LHCN-M2 (cell line): ENCODE measurements around the gene ZCCHC24. TPM values are rescaled to one million over a fixed set of nuclear protein-coding genes. Genes with fewer than 3 reads are reported as not detected.

Experiments
- DNase-seq: peaks from one replicate; pipeline ENCODE4 v3.0.0-alpha.2; 2012; ENCODE audit warnings: low read depth
- polyA plus RNA-seq: library from polyadenylated mRNA; unstranded; fragments of >200 nt; gene quantifications from one replicate; pipeline ENCODE4 v1.2.1, GENCODE V29; 2012; ENCODE audit warnings: missing spikeins
- total RNA-seq: library from RNA; depleted of rRNA; stranded (reverse); fragments of >200 nt; gene quantifications from 2 replicates; pipeline ENCODE4 v1.2.3, GENCODE V29; 2014; rRNA removed

Gene ZCCHC24
- 15.1 and 17.7 TPM in 2 replicates for total RNA-seq
- 8.5 TPM for polyA plus RNA-seq

GRCh38 chr10:79445161-79445976 lies at the start of gene ZCCHC24:
ZCCHC24 (minus strand) TSS chr10:79445624; CDS start chr10:79445440, 184 bp downstream.
- peak; percentile 99 for DNase-seq

DNA sequence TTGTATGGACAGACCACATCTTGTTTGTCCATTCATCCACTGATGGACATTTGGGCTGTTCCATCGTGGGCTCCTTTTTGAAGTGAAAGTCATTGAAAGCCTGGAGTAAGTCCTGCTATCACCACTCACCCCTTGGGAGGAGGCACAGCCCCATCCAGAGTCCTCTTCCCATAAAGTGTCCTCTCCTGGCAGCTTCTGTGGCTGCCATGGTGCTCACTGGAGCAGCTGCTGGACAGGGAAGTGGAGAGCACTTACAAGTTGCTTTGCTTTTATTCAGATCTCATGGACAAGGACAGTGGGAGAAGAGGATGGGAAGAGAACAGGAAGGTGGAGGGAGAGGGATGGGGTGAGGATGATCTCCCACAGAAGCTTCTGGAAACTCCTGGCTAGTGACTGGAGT lies 48.4 kb upstream of the ZCCHC24 start:
- DNase-seq = no peak

DNA sequence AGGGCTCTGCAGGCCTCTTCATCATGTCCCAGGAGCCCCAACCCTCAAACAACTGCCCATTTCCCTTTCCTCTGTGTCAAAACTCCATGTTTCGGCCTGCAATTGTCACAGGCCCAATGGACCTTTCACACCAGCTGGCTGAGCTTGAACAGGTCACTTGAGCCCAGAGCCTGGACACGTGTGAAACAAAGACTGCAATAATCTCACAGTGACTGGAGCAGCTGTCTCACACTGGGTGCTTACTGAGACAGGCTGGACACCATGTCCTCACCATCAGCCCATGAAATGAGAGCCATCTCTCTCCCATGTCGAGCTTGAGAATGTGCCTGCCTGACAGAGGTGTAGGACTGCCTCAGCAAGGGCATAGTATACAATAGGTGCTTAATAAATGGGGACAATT lies 47.4 kb upstream of the ZCCHC24 start:
- DNase-seq = no peak

- DNase-seq = no peak
These were observed 46.8 kb upstream of the ZCCHC24 start for GRCh38 chr10:79492256-79492655.

DNA sequence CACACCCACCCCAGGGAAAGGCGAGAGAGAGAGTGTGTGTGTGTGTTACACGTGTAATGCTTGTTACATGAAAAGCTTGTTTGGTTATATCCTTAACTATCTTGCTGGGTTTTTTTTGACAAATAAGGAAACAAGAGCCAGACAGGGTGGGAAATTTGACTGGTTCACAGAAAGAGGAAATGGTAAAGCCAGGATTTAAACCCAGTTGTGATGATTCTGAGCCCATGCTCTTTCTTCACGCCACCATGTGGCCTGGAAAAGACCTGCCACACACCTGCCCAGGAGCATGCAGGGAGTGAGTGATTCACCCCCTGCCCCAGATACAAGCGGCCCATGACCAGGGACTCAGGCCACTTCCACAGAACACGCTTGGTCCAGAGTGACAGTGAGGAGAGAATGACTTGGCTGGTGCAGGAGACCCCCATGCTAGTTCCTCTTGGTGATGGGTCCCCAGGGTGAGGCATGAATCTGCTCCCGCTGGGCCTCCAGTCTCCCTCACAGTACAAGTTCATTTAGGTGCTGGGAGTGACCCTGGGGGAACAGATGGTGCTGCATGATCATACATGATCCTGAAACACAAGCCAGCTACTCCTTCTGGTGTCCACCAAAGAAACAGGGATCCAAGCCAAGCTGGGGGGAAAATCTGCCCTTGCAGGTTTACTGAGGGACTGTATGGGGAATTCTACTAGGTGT lies 45.9 kb upstream of the ZCCHC24 start:
- no peak for DNase-seq

GRCh38 chr10:79490400-79491142 lies 45.1 kb upstream of the ZCCHC24 start:
- peak; percentile 81 for DNase-seq

DNA sequence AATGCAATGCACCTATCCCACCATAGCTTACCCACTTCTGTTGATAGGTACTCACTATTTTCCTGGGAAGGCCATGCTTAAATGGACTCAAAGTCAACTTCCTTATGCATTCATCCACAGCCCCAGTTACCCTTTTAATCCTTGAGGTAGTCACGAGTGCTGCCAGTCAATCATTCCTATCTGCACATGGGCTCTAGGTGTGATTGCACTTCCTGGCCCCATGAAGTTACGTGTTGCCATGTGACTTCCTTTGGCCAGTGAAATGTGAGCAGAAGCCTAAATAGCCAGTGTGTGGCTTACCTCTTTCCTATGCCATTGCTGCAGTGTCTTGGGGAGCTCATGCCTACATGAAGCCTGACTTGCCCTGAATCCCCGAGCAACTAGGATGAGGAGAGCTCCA lies 43.4 kb upstream of the ZCCHC24 start:
- no peak for DNase-seq

DNA sequence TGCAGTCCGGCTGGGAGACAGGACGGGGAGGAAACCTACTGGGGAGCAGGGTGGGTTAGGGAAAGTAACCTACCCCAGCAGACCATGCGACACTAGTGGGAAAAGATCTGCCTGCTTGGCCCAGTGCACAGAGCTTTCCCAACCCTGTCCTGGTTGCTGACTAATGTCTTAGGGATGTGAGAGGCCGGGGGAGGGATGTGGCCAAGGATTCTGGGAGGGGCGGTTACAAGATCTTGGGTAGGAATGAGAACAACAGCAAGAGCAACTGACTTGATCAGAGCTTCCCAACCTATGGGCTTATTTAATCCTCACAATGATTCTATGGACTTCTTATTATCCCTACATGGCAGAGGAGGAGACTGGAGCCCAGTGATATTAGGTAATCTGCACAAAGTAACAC lies 42.9 kb upstream of the ZCCHC24 start:
- peak; percentile 88 for DNase-seq

DNA sequence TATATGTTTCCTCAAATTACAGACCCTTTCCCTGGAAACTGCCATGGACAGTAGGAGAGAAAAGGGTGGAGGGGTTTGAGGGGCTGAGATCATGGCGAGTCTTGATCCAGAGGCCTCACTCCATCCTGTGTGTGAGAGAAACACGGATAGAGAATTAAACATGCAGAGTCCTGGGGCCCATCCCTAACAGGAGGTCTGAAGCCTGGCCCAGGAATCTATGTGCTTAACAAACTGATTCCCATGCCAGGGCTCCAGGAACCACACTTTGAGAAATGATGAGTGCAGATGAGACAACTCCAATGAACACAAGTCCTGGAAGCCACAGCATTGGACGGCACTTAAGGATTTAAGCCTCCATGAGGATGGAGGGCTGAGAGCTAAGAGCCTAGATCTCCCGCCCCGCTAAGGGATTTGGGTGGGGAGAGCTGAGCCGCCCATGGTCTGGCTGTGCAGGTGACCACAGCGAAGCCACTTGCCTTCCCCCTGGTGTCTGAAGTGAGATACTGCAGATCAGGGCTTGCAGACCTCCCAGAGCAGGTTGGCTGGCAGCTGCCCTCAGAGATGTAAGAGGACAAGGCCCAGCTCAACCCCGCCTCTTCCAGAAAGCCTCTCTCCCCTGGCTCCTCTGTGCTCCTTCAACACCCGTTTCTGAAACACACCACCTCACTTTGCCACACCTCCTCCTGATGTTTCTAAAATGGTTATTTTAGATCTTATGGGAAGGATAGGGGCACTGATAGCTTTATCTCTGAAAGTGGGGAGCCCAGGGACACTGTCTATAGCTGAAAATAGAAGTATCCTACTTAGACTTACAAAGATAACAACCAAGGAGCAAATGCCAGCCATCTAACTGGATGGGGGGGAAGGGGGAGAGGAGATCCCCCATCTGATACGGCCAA lies 42.1 kb upstream of the ZCCHC24 start:
- DNase-seq = peak; percentile 82

GRCh38 chr10:79484476-79484875 lies 39.1 kb upstream of the ZCCHC24 start:
- no peak for DNase-seq

GRCh38 chr10:79483948-79484347 lies 38.5 kb upstream of the ZCCHC24 start:
- no peak for DNase-seq

DNA sequence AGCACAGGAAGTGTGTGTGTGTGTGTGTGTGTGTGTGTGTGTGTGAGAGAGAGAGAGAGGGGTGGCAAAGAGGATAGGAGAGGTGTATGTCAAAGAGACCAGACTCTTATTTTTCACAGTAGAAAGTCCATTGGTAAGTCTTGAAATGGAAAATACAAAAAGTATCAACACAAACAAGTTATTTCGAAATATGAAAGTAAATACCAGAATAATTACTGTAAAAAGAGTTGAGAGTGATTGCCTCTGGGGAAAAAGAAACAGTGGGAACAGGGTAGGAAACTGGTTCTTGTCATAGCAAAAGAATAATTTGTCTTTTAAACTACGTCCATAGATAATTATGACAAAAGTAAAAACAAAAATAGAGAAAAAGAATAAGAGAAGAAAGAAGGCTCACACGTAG lies 37.9 kb upstream of the ZCCHC24 start:
- DNase-seq = no peak

- DNase-seq = no peak
These were observed 37.3 kb upstream of the ZCCHC24 start for GRCh38 chr10:79482741-79483140.

GRCh38 chr10:79482304-79482703 lies 36.9 kb upstream of the ZCCHC24 start:
- no peak for DNase-seq

- DNase-seq = no peak
These were observed 34.0 kb upstream of the ZCCHC24 start for GRCh38 chr10:79479283-79479909.

DNA sequence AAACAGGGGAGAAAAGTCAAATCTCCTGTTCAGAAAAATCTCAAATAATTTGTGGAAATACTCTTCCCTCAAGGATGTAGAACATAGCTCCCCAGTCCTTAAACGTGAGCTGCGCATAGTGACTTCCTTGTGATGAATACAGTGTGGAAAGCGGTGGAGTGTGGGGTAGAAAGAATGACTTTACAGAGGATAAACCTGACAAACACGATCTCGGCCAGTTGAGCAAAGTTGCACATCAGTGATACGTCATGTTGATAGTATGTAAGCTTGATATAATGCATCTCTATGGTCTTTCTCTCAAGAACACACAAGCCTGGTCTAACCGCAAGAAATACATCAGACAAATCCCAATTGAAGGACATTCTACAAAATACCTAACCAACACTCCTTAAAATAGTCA lies 32.0 kb upstream of the ZCCHC24 start:
- DNase-seq = no peak

- no peak for DNase-seq
These were observed 31.2 kb upstream of the ZCCHC24 start for GRCh38 chr10:79476645-79477044.

DNA sequence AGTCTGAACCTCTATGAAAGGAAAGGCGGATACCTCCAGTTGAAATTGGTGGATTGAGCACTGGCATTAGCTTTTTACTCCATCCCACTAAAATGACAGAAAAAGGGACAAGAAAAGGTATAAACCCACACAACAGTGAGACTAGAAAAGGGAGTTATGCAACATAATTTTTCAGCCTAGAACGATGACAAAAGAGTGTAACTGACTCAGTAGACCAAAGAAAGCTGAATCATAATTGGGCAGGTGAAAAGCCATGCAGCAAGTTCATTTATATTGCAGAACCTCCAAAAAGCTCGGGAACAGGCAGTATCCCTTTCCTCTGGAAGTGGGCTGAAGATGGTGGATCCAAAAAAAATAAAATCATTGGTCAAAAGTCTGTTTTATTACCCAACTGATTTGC lies 30.5 kb upstream of the ZCCHC24 start:
- no peak for DNase-seq

DNA sequence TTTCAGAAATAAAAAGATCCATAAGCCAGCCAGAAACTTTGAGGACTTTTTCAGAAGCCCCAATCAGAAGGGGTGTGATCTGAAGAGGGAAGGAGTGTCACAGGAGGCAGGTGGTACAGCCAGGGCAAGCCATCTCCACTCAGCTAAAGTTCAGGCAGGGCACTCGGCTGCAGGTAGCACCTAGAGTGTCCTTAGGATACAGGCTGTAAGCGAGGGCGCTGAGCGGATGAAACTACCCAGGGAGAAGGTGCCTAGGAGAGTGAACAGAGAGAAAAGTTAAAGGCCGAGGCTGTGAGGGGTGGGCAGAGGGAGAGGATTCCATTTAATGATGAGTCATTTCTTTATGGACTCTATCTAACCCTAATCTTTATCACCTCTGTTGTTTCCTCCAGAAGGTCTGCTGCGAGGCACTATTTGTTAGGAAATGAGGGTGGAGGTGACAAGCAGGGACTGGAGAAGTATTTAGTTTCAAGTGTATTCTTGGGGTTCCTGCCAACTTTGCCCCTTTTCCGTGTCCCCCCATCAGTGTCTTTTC lies 29.8 kb upstream of the ZCCHC24 start:
- no peak for DNase-seq

DNA sequence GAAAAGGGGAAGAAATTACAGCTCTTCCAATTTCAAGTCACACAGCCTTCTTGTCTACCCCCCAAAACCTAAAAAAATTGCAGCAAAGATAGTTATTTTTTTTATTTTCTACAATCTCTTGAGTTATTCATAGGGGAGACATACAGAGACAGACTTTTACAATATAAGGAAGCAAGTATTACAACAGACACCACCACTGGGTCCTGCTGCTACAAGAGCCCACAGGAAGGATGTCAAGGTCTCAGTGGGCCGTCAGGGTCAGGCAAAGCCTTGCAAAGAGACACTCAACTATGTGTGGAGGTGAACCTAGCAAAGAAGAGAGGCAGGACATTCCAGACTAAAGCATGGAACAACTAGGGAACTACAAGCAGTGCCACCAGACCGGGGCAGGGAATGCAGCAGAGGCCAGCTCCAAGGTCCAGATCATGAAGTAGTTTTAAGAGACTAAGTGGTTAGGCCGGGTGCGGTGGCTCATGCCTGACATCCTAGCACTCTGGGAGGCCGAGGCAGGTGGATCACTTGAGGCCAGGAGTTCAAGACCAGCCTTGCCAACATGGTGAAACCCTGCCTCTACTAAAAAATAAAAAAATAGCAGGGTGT lies 28.2 kb upstream of the ZCCHC24 start:
- DNase-seq = no peak
